Measurements from ENCODE around the gene SOCS7.

DNA sequence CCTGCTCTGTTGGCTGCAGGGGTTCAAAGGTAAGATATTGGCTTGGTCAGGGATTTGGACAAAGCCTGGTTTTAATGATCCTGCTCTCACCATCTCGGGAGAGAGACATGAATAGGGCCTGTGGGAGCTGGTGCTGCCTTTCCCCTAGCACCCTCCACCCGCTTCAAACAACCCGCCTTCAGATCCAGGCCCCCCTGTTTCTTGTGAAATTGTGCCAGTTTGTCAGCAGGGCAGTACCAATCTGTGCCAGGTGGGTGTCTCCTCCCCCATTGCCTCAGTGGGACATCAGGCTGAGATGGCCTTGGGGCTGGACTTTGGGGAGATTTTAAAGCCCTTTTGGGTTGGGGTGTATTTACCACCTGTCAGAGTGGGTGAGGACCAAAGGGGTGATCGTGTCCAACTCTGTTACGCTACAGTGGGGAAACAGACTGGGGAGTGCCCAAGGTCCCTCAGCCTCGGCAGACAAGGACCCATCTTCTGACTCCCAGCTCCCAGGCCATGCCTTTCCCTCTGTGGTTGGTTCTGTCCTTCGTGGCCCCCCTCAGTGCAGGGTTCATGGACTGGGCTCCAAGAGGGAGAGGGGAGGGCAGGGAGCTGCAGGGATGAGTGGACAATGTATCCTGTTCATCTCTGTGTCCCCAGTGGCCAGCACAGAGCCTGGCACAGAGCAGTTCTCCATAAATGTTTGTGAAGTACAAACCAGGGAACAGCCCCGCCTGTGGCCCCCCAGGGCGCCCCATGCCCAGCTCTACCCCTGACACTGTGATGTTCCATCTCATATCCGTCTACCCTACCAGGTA, 79.9 kb downstream of the SOCS7 start:
- TF ChIP-seq, protein P1, sequence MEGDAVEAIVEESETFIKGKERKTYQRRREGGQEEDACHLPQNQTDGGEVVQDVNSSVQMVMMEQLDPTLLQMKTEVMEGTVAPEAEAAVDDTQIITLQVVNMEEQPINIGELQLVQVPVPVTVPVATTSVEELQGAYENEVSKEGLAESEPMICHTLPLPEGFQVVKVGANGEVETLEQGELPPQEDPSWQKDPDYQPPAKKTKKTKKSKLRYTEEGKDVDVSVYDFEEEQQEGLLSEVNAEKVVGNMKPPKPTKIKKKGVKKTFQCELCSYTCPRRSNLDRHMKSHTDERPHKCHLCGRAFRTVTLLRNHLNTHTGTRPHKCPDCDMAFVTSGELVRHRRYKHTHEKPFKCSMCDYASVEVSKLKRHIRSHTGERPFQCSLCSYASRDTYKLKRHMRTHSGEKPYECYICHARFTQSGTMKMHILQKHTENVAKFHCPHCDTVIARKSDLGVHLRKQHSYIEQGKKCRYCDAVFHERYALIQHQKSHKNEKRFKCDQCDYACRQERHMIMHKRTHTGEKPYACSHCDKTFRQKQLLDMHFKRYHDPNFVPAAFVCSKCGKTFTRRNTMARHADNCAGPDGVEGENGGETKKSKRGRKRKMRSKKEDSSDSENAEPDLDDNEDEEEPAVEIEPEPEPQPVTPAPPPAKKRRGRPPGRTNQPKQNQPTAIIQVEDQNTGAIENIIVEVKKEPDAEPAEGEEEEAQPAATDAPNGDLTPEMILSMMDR (IDR thresholded peaks at IDR 0.05), result no peak
- TF ChIP-seq POLR2A (IDR thresholded peaks at IDR 0.05), result no peak

Data from transverse colon (tissue), 3 donors.